G401.6 (cell line): Measurements from ENCODE around the gene MAPKAP1.
"Not testable (repeated sequence)": the region's sequence is repeated elsewhere in the genome, so short reads cannot be mapped to it uniquely, and the experiment has no call there.

Experiments
- FAIRE-seq: peaks from 2 replicates; lab custom pipeline; 2012; peaks lifted over from hg19 to GRCh38; lab: Jason Lieb, UNC

The MAPKAP1 gene

GRCh38 chr9:125409637-125410521 is 297.1 kb downstream of the MAPKAP1 start:
- FAIRE-seq = no peak

DNA sequence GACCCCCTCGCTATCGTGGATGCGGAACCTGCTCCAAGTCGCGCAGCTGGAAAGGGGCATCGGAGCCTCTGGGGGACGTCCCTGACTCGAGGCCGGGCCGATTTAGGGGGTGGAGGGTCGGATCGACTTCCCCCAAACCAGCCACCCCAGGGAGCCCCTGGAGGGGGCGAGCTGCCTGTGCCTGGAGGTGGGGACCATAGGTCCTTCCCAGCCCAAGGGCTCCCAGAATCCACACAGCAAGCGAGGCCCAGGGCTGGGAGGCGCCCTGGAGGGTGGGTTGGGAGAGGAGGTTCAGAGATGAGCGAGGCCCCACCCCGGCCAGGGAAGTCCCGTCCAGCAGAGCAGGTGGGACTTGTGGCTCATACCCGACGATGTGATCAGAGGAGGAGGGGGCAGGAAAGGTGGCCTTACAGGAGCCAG is 297.8 kb downstream of the MAPKAP1 start:
- no peak for FAIRE-seq

GRCh38 chr9:125407974-125408900 is 298.8 kb downstream of the MAPKAP1 start:
- FAIRE-seq = no peak

DNA sequence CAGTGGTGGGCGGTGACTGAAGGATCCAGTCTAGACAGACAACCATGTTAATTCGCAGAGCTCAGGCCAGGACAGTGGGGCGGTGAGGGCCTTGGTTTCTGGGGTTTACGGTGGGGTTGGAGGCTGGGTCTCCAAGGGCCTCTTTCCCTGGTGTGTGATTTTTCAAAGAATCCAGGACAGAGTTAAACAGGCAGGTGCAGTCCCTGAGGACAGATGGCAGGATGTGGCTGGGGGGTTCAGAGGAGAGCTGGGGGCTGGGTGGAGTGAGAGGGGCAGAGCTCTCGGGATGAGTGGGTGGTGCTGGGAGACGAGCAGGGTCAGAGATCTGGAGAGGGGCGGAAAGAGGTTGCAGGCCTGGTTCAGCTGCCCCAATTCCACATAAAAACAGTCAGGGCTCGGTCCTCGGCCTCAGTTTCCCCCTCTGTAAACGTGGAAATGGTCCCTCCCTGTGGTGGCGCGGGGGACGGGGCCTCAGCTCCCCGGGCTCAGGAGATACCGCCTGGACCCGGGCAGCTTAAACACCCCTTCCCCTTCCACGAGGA is 299.5 kb downstream of the MAPKAP1 start:
- no peak for FAIRE-seq

DNA sequence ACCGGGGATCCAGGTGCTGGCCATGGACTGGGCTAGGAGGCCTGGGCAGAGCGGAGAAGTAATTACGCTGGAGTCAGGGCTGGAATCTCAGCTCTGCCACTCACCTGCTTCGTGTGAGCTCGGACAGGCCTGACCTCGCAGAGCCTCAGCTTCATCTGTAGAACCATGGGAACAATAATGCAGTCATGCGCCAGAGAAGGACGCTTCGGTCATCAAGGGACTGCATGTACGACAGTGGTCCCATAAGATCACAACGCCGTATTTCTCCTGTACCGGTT is 300.3 kb downstream of the MAPKAP1 start:
- no peak for FAIRE-seq

GRCh38 chr9:125405938-125406809 is 300.8 kb downstream of the MAPKAP1 start:
- no peak for FAIRE-seq

- no peak for FAIRE-seq
These were observed 302.3 kb downstream of the MAPKAP1 start for GRCh38 chr9:125404733-125405132.

GRCh38 chr9:125400725-125401716 is 306.0 kb downstream of the MAPKAP1 start:
- FAIRE-seq = no peak

GRCh38 chr9:125400232-125400631 is 306.8 kb downstream of the MAPKAP1 start:
- FAIRE-seq = not testable (repeated sequence)

GRCh38 chr9:125399666-125400065 is 307.3 kb downstream of the MAPKAP1 start:
- no peak for FAIRE-seq

DNA sequence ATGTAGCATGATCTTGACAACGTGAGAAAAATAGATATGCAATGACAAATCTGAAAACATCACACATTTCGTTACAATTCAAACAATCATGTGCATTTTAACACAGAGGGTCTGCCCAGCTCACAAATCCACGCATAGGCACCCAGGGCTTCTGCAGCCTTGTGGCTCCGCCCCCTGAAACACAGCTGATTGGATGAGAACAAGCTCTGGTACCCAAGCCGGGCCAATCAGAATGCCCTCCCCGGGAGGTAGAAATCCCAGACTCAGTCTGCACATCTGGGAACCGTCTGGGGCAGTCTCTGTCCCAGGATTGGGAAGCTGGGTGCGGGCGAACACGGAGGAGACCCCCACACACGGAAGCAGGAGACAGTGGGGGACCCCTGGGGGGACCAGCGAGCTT is 307.8 kb downstream of the MAPKAP1 start:
- no peak for FAIRE-seq

DNA sequence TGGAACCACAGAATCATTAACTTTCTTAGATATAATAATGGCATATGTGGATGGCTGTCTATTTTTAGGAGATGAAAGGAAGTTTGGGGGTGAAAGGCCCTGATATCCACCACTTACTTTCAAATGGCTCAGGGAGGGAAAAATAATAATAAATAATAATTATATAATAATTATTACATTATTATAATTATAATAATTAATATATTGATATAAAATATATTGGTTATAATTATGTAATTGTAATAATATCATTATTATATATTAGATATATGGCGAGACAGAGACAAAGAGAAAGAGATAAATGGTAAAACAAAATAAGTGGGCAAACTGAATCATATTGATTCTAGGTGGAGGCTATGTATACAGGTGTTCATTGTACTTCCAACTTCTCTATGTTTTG is 308.8 kb downstream of the MAPKAP1 start:
- FAIRE-seq = peak; percentile 78

- no peak for FAIRE-seq
These were observed 309.3 kb downstream of the MAPKAP1 start for GRCh38 chr9:125397736-125398135.

DNA sequence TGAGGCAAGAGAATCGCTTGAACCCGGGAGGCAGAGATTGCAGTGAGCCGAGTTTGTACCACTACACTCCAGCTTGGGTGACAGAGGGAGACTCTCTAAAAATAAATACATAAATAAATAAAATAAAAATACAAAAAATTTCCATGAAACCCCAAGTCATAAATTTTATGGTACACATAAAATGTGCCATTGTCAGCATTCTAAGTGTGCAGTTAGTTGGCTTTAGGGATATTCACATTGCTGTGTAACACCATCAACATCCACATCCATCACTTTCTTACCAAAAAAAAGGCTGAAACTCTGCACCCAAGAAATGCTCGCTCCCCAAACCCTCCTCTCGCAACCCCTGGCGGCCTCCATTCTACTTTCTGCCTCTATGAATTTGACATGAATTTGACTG is 310.2 kb downstream of the MAPKAP1 start:
- no peak for FAIRE-seq

DNA sequence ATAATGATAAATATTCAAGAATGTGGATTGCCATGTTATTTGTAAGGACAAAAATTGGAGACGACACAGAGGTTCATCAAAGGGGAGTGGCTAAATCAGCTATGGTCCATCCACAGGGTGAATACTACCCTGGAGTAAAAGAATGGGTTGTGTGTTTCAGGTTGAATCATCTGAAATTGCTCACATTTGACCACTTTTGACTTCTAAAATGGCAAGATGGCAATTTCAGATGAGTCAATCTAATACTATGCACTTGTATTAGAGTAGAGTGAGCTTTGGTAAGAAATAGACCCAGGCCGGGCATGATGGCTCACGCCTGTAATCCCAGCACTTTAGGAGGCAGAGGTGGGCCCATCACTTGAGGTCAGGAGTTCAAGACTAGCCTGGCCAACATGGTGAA is 313.6 kb downstream of the MAPKAP1 start:
- no peak for FAIRE-seq

GRCh38 chr9:125391704-125392103 is 315.3 kb downstream of the MAPKAP1 start:
- FAIRE-seq = no peak

GRCh38 chr9:125388978-125389377 is 318.0 kb downstream of the MAPKAP1 start:
- FAIRE-seq = no peak

DNA sequence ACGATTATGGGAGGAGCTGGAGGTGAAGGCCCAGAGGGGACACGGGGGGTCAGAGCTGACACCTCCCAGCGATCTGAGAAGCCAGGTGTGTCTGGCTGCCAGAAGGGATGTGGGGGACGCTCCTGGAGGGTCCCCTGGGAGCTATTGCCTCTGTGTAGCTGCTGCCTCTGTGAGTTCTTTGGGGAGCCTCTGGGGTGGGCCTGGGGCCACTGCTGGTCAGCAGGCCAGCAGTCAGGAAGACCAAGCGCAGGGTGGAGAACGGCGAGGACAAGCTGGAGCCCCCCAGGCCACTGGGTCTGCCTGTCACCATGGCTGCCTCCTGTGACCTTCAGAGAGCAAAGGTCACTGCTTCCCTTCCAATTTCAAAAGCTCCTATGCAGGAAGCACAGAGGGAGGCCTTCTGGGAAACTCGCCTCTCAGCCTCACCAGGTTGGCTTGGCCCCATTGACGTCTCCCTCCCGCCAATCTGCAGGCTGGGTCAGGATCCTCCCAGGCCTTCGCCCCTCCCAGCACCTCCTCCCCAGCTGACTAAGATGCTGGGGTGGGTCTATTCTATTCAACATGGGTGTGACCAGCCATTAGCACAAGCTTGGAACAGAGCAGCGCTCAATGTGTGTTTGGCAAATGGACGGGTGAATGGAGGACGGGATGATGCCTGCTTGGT is 319.0 kb downstream of the MAPKAP1 start:
- no peak for FAIRE-seq
